HL-60/S4 treated with phorbol 12-myristate 13-acetate at 8.2 ng/mL for 4 days and 3 days (cell line): Measurements from ENCODE around the gene FLOT2.
"Not testable (repeated sequence)": the region's sequence is repeated elsewhere in the genome, so short reads cannot be mapped to it uniquely, and the experiment has no call there.

Source experiments
- in situ Hi-C: fragments of 300-500 bp; cut with MboI; formaldehyde crosslinking; loops from 2 replicates; pipeline ENCODE4 v1.15.0; 2022; ENCODE audit warnings: low sequenced_read_pairs

Gene FLOT2

DNA sequence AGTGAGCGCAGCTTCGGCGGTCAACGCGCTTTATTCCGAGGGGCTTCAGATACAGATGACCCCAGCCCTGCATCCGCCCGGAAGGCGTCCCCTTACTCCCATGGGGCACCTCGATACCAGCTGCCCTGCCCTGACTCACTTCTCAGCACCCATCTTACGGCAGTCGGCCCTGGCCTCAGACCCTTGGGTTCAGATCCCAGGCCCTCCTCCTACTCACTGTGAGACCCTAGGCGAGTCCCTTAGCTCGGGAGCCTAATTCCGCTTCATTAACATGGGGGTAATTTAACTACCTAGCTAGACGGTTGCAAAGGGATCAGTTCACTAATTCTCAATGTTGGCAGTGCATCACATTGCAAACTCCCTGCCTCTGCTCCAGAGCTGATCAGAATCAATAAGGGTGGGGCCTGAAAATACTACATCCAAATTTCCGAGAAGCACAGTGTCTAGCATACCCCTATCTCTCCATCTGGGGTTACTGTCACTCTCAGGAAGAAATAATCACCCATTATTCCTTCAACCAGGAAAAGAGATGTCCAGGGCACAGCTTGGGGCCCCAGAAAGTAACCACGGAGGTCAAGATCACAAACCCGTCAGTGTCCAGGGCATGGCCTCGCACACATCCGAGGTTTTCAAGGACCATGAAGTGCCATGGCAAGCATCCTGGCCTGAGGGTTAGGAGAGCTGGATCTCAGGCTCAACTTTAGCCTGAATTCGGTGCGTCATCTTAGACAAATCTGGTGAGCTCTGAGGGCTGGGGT is 415 bp upstream of the FLOT2 start:
- in situ Hi-C loops = no loop called here

DNA sequence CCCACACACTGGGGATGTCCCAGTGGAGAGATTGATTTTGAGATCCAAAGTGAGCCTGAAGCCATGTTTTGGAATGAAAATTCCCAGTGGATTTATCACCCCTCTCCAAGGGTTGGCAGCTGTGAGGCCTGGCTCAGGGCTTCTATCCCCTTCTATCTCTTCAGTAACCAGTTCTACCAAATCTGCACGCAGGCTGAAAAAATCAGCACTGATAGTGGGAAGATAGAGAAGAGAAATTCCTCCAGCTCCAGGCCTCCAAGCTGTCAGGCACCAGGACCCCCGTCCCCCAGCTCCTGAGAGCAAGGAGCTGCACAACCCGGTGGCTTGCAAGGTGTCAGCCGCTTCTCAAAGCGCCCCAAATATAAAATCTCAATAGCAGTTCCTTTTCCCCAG is 1.0 kb downstream of the FLOT2 start:
- in situ Hi-C loops = no loop called here

DNA sequence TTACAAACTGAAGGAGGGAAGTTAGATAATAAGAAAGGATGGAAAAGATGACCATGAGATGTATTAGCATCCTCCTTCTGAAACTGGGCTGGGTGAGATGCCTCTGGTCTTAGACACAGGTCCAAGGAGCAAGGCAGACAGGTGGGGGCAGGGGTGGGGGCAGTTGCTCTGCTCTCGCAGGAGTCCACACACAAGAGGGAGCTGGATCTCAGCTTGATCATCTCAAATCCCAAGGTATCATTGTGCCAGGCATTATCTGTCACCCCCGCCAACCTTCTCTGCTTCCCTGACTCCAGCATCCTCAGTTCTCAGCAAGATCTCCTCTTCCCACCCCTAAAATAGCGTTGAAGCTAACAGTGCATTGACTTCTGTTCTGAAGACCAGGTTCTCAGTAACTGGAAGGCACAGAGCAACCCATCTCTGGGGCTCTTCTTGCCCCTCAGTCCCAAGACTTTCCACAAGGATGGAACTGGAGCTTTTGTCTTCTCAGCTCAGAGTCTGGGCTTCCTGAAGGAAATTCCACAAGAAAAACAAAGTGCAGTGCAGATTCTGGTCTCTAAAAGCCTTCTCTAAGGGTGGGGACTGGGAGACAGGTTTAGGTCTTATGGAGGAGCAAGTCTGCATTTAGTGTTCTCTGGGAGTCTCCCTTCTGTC is 1.6 kb downstream of the FLOT2 start:
- in situ Hi-C loops = no loop called here

DNA sequence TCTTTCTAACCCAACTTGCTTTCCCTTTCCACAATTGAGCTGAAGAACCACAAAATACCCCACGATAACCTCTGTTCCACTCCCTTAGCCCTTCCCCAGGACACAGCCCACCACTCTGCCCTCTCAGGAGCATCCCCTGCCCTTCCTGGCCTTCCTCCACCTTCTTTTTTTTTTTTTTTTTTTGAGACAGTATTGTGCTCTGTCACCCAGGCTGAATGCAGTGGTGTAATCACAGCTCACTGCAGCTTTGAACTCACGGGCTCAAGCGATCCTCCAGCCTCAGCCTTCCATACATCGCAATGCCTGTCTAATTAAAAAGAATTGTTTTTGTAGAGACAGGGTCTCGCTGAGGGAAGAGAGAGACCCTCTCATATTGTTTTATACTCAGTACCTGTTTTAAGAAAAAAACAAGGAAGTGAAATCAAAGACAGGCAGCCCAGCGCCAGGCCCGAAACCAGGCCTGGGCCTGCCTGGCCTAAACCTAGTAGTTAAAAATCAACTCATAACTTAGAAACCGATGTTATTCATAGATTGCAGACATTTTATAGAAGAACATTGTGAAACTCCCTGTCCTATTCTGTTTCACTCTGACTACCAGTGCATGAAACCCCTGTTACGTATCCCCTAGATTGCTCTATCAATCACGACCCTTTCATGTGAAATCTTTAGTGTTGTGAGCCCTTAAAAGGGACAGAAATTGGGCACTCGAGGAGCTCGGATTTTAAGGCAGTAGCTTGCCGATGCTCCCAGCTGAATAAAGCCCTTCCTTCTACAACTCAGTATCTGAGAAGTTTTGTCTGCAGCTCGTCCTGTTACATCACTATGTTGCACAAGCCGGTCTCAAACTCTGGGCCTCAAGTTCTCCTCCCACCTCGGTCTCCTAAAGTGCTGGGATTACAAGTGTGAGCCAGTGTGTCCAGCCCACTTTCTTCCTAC is 4.0 kb downstream of the FLOT2 start:
- in situ Hi-C loops = not testable (repeated sequence)

DNA sequence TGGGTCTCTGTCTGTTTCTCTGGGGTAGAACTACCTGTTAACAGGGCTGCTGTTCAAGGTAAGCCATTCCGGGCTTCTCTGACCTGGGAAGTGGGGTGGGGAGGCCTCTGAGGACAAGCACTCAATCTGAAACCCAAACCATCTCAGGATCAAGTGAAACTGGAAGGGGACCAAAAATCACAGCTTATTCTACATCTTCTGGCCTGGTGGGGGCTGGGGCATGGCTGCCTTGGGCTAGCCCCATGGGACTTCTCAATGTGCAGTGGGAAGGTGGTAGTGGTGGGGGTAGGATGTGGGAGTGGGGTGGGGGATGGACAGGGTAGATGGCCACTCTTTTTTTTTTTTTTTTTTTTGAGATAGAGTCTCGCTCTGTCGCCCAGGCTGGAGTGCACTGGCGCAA is 5.5 kb downstream of the FLOT2 start:
- in situ Hi-C loops = no loop called here

DNA sequence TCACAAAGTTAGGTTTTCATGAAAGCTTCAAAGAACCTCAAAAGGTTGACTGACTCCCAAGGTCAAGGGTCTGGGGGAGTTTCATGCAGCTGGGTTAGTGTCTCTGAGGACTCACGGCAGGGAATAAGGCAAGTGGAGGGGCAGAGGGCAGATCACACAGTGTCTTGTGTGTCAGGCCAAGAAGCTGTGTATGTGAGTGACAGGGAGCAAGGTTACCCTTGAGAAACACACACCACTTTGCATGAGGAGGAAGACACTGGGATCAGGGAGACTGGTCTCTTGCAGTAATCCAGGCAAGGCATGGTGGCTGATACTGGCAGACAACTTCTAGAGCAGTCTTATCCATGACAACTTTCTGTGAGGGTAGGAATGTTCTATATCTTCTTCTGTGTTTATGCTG is 6.3 kb downstream of the FLOT2 start:
- in situ Hi-C loops = no loop called here

DNA sequence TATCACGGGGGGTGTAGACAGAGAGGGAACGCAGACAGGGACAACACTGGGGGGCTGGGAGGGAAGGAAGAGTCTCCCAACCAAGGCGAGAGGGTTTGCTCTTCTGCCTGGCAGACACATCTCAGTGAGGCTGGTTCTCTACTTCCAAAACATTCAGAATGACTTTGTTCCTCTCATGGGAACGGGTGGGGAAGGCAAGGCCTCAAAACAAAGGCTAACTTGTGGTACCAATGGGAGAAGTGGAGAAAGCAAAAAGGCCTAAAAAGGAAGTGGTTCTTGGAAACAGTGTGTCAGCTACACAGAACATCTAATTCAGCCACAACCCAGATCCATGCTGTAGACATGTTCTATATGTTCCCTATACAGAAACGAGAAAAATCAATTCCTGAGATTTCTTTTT is 7.5 kb downstream of the FLOT2 start:
- in situ Hi-C loops = no loop called here

DNA sequence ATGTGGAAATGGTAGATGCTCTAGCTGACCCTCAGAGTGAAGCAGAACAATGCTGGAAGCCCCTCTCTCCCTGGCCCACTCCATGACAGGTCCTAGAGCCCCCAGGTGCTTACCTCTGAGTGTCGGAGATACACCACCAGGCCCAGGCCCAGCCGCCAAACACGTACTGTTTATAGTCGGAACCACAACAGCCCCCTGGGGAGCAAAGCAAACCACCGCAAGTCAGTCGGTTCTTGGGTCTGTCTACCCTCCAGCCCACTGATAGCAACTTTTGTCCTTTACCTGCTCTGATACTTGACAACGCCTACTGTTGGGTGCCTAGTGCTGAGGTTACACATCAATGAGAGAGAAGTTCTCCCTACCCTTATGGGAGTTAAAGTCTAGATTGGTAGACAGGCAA is 8.7 kb downstream of the FLOT2 start:
- in situ Hi-C loops = no loop called here

DNA sequence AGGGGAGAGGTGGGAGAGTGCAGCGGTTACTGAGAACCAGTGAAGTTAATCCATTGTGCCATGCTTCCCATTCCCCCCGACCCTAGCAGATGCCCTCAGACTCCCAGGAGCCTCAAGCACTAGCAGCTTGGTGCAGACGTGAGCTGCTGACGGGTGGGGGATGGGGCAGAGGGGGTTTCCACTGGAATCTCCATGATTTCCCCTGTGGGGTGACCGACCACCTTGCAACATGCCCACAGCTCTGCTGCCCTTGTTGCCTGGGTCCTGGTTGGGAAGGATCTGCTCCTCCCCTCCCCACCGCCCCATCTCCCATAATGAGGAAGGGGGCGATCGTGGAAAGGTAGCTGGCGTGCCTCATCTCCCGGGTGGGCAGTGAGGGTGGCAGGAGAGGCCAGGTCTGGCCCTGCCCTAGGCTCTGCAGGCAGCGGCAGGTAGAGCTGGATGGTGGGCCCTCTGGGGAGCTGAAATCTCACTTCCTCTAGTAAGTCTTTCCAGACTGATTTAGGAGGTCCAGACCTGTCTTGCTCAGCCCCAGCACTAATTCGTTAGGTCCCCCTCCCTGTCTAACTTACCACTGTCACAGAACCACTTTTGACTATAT is 9.6 kb downstream of the FLOT2 start:
- in situ Hi-C loops = no loop called here

DNA sequence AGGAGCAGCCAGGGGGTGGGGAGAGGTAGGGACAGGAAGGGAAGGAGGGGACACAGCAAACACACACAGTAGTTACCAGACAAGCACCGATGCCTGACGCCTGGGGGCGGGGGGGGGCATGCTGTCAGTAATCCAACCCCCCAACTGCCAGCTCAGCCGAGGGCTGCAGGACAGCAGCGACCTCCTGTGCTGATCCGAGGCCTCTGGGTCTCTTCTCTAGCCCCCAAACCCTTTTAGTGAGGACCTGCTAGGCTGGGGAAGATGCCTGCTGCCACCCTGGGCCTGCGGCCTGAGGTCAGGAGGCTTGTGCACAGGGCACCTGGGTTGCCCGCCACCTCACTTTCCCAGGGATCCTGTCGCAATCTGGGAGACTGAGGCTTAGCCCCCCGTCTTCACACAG is 11.6 kb downstream of the FLOT2 start:
- in situ Hi-C loops = no loop called here

DNA sequence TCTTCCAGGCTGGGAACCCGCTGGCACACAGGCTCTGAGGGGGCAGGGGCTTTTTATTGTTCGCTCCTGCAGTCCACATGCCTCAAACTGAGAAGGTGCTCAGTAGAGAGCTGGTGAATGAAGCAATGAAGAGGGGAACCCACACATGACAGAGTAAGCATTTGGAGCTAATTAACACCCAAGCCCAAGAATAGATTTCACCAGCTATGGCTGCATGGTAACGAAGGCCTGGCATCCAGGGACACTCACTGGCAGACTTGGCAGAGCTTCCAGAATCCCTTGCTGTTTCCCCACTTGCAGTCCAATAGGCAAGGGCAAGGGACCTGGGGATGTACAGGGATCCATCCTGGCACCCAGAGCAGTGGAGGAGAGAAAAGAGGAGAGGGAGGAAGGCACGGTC is 12.2 kb downstream of the FLOT2 start:
- in situ Hi-C loops = no loop called here

DNA sequence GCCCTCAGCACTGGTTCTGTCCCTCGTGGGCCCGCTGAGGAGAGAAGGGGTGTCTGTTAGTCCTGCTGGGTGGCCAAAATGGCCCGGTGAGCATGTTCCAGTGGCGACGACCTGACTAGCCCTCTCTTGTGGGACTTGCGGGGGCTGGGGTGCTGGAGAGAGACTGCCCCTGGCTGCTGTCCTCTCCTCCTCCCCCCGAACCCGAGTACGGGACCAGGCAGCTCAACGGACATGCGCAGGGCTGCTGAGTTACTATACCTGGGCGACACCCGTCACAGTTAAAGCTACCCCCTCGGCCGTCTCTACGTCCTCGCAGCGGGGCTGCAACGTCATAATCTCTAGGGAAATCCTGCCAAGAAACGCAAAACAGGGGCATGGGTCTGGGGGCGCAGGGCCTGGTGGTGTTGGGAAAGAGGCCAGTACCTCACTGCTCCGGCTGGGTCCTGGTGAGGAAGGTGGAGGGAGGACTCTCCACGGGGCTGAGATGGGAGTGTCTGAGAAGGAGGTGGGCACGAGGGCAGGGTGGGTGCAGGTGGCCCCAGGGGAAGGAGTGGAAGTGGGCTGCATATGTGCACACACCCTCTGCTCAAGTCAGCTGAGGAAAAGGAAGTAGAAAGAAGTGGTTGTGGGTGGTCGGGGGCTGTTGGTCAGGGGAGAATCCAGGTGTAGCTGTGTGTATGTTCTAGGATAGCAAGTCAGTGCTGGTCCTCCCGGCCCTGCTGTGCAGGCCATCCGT is 13.4 kb downstream of the FLOT2 start:
- in situ Hi-C loops = no loop called here

DNA sequence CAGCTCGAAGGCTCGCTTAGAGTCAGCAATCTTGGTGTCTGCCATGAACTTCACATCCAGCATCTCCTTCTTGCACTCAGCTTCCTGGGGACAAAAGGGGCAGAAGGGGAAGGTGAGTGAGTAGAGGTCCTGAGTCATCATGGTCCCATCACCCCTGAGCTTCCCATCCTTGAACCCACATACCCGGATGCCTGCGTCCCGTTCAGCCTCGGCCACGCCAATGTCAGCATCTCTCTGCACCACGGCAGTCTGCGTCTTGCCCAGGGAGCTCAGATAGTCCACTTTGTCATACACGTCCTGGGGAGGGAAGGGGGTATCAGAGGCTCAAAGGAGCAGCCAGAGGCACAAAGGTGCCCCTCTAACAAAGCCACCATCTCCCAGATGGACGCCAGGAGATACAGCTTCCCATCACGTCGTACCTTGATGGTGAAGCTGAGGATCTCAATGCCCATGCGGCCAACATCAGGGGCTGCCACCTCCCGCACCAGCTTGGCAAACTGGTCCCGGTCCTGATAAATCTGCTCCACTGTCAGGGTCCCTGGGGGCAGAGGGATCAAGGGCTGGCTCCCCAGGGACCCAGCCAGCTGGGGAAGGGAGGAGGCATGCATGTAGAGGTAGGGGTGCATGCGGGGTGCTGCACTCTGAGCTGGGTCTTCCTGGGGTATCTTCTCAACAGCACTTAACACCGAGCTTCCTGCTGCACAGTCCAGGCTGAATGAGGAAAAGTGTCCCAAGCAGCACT is 15.2 kb downstream of the FLOT2 start:
- in situ Hi-C loops = no loop called here

DNA sequence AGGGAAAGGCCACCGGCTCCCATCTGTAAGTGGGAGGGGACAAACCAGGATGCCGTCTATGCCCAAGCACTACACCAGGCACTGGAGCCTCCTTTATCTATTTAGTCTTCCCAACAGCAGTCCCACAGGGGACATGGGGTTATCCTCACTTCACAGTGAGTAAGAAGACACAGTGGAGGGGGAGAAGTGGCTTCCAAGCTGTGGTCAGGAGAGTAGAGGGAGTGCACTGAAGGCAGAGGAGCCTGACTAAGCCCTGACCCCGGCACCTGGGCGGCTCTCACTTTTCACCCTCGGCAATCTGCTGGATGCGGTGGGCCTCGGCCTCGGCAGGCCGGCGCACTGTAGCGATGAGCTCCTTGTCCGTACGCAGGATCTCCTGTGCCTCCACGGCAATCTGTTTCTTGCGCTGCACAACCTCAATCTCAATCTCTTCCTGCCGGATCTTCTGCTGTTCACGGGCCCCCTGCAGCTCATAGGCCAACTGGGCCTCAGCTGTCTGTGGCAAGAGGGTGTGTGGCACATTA is 15.9 kb downstream of the FLOT2 start:
- in situ Hi-C loops = no loop called here

DNA sequence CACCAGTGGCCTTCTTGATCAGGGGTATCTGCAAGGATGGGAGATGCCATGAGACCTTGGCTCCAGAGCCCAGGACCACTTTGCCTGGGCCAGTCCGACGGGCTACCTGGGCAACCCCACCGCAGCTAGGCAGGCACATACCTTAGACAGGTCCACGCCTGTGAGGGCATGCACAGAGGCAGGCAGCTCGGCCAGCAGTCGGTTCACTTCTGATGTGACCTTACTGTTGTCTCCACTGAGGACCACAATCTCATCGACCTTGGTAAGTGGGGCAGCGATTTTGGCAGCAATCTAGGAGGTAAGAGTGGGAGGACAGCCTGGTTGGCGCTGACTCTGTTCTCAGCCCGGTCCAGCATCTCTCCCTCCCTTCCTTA is 17.0 kb downstream of the FLOT2 start:
- in situ Hi-C loops = no loop called here

DNA sequence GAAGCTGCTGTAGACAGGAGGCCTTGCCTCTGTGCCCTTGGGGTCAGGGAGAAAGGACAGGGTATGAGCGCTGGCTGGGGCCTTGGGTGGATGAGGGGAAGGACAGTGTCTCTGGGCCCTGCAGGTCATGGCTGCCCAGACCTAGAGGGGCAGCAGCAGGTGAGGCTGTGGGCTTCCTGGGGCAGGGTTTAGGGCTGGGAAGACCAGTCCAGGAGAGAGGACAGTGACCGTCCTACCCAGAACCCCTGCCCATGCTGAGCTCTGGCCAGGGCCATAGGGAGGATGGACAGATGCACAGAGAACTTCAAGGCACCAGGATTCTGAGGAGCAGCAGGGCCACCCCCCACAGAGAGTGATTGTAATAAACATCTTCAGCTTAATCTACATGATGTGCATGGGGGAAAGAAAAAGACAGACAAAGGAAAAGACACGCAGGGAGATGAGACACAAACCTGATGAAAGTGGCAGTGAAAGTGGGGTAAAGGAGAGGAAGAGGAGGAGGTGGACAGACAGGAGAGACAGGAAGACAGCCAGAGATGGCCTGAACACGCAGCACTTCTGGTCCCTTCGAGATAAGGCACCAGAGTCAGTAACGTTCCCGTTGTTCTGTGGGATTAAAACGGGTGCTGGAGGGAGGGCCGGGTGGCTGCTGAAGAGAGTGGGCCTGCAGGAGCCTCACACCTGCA is 17.5 kb downstream of the FLOT2 start:
- in situ Hi-C loops = no loop called here

DNA sequence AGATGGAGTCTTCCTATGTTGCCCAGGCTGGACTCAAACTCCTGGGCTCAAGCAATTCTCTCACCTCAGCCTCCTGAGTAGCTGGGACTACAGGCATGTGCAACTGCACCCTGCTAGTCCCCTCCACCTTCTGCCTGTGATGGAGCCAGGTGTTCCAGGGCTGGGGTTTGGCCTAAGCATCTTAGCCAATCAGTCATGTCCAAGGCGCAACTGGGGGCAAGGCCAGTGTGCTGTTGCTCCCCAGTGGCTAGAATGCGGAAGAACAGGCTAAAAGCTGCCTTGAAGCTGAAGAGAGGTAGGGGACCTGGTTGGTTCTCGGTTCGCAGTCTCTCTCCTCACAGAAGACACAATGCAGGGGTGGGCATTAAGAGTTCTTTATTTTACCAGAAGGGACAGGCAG is 18.6 kb downstream of the FLOT2 start:
- in situ Hi-C loops = no loop called here

DNA sequence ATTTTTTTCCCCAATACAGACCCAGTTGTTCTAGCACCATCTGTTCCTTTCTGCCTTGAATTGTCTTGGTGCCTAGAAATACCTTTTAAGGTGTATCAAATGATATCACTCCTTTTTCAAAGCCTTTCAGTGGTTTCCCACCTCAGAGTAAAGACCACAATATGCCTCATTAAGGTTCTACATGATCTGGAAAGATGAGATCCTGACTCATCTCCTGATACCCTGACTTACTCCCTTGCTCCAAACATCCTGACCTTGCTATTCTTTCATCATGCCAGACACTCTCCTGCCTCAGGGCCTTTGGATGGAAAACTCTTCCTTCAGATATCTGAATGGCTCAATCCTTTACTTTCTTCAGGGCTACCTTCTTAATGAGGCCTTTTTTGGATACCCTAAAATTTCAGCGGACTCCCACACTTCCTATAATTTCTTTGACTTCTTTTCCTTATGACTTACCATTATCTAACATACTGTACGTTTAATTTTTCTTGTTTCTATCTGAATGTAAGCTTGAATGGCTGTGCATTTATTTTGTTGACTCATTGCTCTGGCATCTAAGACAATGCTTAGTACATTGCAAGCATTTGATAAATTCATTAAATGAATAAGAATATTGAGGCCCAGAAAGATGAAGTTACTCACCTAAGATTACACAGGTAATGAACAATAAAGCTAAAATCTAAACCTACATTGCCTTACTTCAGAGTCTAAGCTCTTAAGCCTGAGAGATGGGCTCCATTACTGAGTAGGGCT is 19.2 kb downstream of the FLOT2 start:
- in situ Hi-C loops = no loop called here
